Heart left ventricle (tissue), 16 donors: Measurements from ENCODE around the gene VENTX. TPM values are rescaled to one million over a fixed set of nuclear protein-coding genes. Genes with fewer than 3 reads are reported as not detected.

ENCODE experiments used
- ATAC-seq, 4 donors: fragments of 200-7000 bp; cut with Tn5 transposase; one replicate each; pipeline ENCODE4 v1.9.1; 2020 to 2022; ENCODE audit warnings: moderate library complexity in 4 of 4, mild to moderate bottlenecking in 3 of 4, moderate number of reproducible peaks in 1 of 4
- DNase-seq, 5 donors: peaks; one replicate each; pipeline ENCODE4 v3.0.0-alpha.2; 2020
- H3K27ac ChIP-seq, 12 donors: fragments of 200-600 bp; sonication (generic) in 4 of 12; one replicate each; pipeline versions ENCODE4 v1.5.0 to v1.8.0; 2016 to 2022; ENCODE audit warnings: mild to moderate bottlenecking in 2 of 12
- H3K27me3 ChIP-seq, 9 donors: fragments of 200-600 bp; sonication (generic) in 2 of 9; one replicate each; pipeline versions ENCODE4 v1.5.1 to v1.8.0; 2016 to 2022; ENCODE audit warnings: mild to moderate bottlenecking in 3 of 9
- H3K36me3 ChIP-seq, 9 donors: fragments of 200-600 bp; sonication (generic) in 2 of 9; one replicate each; pipeline versions ENCODE4 v1.5.0 to v1.8.0; 2018 to 2022; ENCODE audit warnings: mild to moderate bottlenecking in 2 of 9
- H3K4me1 ChIP-seq, 12 donors: fragments of 200-600 bp; sonication (generic) in 4 of 12; one replicate each; pipeline versions ENCODE4 v1.5.0 to v1.8.0; 2016 to 2022; ENCODE audit warnings: mild to moderate bottlenecking in 3 of 12
- H3K4me3 ChIP-seq, 12 donors: fragments of 200-600 bp; sonication (generic) in 4 of 12; one replicate each; pipeline versions ENCODE4 v1.5.0 to v1.8.0; 2017 to 2022; ENCODE audit warnings: mild to moderate bottlenecking in 9 of 12, moderate library complexity in 4 of 12
- H3K9me3 ChIP-seq, 12 donors: fragments of 200-600 bp; sonication (generic) in 4 of 12; one replicate each; pipeline versions ENCODE4 v1.5.0 to v1.8.0; 2016 to 2022; ENCODE audit warnings: mild to moderate bottlenecking in 1 of 12
- POLR2A ChIP-seq, 2 donors: fragments of 450-650 bp; IDR thresholded peaks; one replicate each; pipeline ENCODE4 v1.6.1; 2017; ENCODE audit warnings: antibody characterized with exemption in 2 of 2, mild to moderate bottlenecking in 2 of 2, moderate library complexity in 2 of 2
- WGBS, 4 donors: extraction: QIAGEN DNeasy Blood & Tissue Kit in 2 of 4; methylation state at CpG; one replicate each; pipeline versions ENCODE4 v1.1.5 to v1.1.7; 2013 to 2018; 5-methylcytosine and 5-hydroxymethylcytosine counted together
- intact Hi-C, 10 donors: fragments of 100-400 bp; cut with DNase I; formaldehyde crosslinking; loops; one replicate each; pipeline versions ENCODE4 v1.11.1 to v1.14.2; 2022
- polyA plus RNA-seq, 2 donors: library from polyadenylated mRNA; stranded (reverse); fragments of 200-250 nt; gene quantifications; one replicate each; pipeline ENCODE4 v1.2.3, GENCODE V29; 2013
- total RNA-seq, 9 donors: library from RNA; depleted of rRNA in 2 of 9; stranded (reverse); fragments of >200 nt in 2 of 9; fragmentation: NEBNext Ultra II Directional in 3 of 9; extraction: Animal tissue kit (Norgen Biotek cat#: 25700) in 3 of 9; gene quantifications; one replicate each; pipeline versions ENCODE4 v1.1.0 to v1.2.4, GENCODE V29; 2016 to 2023
- TF ChIP-seq, protein P1 (sequence below), 12 donors: fragments of 200-600 bp; sonication (generic) in 4 of 12; IDR thresholded peaks; one replicate each; pipeline versions ENCODE4 v1.5.0 to v1.8.0; 2018 to 2022; ENCODE audit warnings: antibody characterized with exemption in 12 of 12, mild to moderate bottlenecking in 5 of 12
- donor health status: ischemic (EF 13 %, LVEDD 7.1; RV severe dilation, severe dysfunction).
- donor health status: healthy with polysubstance abuse.
- donor health status: DM: no; HTN: yes; CAD: no.
- donor health status: DM: no; HTN: no; CAD: no.
- donor health status: ischemic (EF 25% LVEDD 6.9; RV normal size, moderate dysfunction).
- donor health status: ischemic (EF 25% LVEDD 5.7; RV mildly dilated, moderate dysfunction).
- donor health status: healthy.
- donor health status: DM: yes; HTN: yes; CAD: no.
- donor health status: ischemic (EF 35%, LVEDD 5.7; RV mildly dilated, moderate dysfunction).
- donor health status: nonischemic (EF 11% LVEDD 7.7; RV severe dilation, severe dysfunction).
- donor health status: DM: yes; HTN: yes; CAD: no.
- donor health status: PGD.
- donor health status: ischemic (EF 29% LVEDD 5.4; RV normal size, mild dysfunction).
- donor health status: nonischemic (EF 23%, LVEDD 6.1; RV moderate dilation, normal function).

The VENTX gene
- total and polyA plus RNA-seq, 11 donors: 0.29 to 2.3 (median 0.58) TPM

DNA sequence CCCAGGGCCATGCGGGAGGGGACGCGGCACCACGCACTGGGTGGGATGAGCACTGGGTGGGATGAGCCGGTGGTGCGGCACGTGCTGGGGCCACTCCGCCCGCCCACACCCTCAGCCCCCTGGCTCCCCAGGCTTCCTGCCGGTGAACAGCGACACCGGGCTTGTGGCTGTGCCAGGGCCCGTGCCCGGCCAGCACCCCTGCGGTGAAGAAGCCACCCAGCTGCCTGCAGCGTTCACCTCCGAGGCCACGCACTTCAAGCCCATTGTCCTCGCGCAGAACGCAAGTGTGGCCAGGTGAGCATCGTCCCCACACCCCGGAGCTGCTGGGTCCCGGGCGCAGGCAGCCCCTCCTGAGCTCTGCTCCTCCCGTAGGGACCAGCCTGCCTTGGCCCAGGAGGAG lies 39.4 kb upstream of the VENTX start:
- no peak for ATAC-seq
- whole genome bisulfite sequencing, 4 donors: 91 to 97% (median 95%) methylated on average over 7 to 26 of the region's 26 CpGs
- no peaks in the 10 kb centered on the region for H3K27me3 ChIP-seq

DNA sequence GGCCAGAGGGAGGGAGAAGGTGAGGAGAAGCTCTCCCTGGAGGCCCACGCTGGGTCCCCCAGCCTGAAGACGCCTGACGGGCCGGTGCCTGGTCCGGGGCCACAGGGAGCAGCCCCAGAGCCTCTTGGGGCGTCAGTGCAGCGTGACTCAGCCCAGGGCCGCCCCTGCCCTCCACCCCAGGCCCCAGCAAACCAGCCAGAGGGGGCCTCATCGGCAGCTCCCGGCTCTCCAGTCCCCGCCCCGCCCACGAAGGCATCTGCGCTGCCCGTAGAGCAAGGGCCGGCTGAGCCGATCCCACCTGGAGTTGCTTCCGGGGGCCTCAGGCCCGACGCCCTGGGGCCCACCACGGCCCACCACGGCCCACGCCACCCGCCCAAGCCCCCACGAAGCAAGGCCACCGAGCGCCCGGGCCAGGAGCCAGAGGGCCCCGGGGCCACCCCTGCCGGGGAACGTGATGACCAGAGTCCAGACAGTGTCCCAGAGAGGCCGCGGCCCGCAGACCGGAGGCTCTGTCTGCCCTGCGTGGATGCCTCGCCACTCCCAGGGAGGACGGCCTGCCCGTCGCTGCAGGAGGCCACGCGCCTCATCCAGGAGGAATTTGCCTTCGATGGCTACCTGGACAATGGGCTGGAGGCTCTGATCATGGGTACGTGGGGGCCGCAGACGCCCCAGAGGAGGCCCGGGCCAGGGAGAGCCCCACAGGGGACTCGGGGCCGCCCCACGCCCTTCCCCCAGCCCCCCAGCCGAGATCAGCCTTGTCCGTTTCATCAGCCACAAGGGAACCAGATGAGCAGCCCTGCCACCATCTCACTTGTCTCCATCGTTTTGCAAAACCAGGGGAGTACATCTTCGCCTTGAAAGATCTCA lies 38.8 kb upstream of the VENTX start:
- no peaks in the 10 kb centered on the region for H3K27me3 ChIP-seq
- DNase-seq: peak in 3 of 5 donors; percentile 14 to 57 (median 21)
- intact Hi-C loops: no loop called here
- H3K27ac ChIP-seq: no peak overlapping the region
- no peaks in the 10 kb centered on the region for H3K4me1 ChIP-seq
- H3K4me3 ChIP-seq: no peak overlapping the region
- no peak for ATAC-seq
- TF ChIP-seq, protein P1, sequence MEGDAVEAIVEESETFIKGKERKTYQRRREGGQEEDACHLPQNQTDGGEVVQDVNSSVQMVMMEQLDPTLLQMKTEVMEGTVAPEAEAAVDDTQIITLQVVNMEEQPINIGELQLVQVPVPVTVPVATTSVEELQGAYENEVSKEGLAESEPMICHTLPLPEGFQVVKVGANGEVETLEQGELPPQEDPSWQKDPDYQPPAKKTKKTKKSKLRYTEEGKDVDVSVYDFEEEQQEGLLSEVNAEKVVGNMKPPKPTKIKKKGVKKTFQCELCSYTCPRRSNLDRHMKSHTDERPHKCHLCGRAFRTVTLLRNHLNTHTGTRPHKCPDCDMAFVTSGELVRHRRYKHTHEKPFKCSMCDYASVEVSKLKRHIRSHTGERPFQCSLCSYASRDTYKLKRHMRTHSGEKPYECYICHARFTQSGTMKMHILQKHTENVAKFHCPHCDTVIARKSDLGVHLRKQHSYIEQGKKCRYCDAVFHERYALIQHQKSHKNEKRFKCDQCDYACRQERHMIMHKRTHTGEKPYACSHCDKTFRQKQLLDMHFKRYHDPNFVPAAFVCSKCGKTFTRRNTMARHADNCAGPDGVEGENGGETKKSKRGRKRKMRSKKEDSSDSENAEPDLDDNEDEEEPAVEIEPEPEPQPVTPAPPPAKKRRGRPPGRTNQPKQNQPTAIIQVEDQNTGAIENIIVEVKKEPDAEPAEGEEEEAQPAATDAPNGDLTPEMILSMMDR (IDR thresholded peaks at IDR 0.05): no peak
- no peak for TF ChIP-seq POLR2A (IDR thresholded peaks at IDR 0.05)
- 85 to 92% (median 88%) methylated on average over 26 to 54 of the region's 54 CpGs for WGBS, 4 donors
- H3K9me3 ChIP-seq: peaks cover 0 to 8% (median under 1%) of the 10 kb centered on the region in 12 donors
- H3K36me3 ChIP-seq: no peaks in the 10 kb centered on the region

More for the DNA sequence above, 39.4 kb upstream of the VENTX start:
- H3K4me3 ChIP-seq: no peak overlapping the region
- H3K4me1 ChIP-seq: no peaks in the 10 kb centered on the region
- H3K27ac ChIP-seq: no peak overlapping the region
- peaks cover 0 to 15% (median 2%) of the 10 kb centered on the region in 12 donors for H3K9me3 ChIP-seq
- TF ChIP-seq POLR2A (IDR thresholded peaks at IDR 0.05): no peak
- TF ChIP-seq, protein P1 (IDR thresholded peaks at IDR 0.05): no peak
- DNase-seq: peak in 3 of 5 donors; percentile 7 to 63 (median 12)
- intact Hi-C loops: no loop called here
- H3K36me3 ChIP-seq: no peaks in the 10 kb centered on the region

DNA sequence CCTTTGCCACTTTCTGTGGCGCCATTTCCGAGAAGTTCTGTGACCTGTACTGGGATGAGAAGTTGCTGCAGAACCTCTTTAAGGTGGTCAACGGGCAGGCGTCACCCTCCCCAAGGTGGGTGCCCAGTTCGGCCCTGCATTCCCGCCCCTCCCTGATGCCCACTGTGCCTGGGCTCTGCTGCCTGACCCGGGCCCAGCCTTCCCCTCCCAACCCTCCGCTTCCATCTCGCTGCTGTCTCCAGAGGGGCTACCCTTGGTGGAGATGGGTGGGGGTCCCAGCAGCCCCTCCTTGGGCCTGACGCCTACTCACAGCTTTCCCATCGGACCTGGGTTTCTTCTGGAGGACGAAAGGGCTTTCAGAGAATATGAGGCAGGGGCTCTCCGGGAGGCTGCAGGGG lies 38.2 kb upstream of the VENTX start:
- Histone ChIP-seq H3K4me3 (no peak overlapping the region), H3K27me3 (no peaks in the 10 kb centered on the region), H3K4me1 (no peaks in the 10 kb centered on the region), H3K9me3 (peaks cover 0 to 2% (median 0%) of the 10 kb centered on the region in 12 donors), H3K27ac (no peak overlapping the region), H3K36me3 (no peaks in the 10 kb centered on the region)
- WGBS, 4 donors: 86 to 88% (median 87%) methylated on average over 10 to 13 of the region's 13 CpGs
- intact Hi-C loops: no loop called here
- ATAC-seq: no peak
- TF ChIP-seq, protein P1 (IDR thresholded peaks at IDR 0.05): no peak
- TF ChIP-seq POLR2A (IDR thresholded peaks at IDR 0.05): no peak
- DNase-seq: peak in 2 of 5 donors; percentile 7 to 12

DNA sequence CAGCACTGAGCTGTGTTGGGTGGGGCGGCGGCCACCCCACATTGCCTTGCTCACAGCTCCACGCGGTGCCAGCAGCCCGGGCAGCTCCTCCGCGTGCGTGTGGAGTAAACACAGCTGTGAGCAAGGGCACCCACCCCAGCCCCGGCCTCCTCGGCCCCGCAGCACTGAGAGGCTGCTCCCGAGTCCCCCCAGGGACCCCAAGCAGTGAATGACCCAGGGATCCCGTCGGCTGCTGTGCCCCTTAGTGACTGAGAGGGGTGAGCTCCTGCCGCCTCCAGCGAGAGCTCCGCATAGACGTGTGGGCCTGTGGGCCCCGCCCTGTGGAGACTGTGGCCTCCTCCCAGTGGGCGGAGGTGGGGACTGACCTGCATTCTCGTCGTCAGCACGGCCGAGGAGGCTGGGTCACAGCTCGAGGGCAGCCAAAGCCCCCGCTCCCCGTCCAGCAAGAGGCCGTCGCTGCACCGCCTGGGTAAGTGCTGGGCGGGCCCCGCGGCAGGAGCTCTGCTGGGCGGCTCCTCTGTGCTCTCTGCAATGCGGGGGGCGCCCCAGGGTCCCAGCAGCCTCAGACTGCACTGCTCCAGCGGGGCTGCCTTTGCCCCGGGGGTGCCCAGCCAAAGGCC lies 37.6 kb upstream of the VENTX start:
- Histone ChIP-seq H3K27ac (no peak overlapping the region), H3K9me3 (no peaks in the 10 kb centered on the region), H3K36me3 (no peaks in the 10 kb centered on the region), H3K4me1 (no peaks in the 10 kb centered on the region), H3K4me3 (no peak overlapping the region), H3K27me3 (no peaks in the 10 kb centered on the region)
- TF ChIP-seq, protein P1 (IDR thresholded peaks at IDR 0.05): no peak
- TF ChIP-seq POLR2A (IDR thresholded peaks at IDR 0.05): no peak
- 51 to 71% (median 58%) methylated on average over 11 to 38 of the region's 38 CpGs for WGBS, 4 donors
- intact Hi-C loops: no loop called here
- peak in 2 of 5 donors; percentile 19 to 62 for DNase-seq
- ATAC-seq: no peak
